Type B pancreatic cell (in vitro differentiated cells): Measurements from ENCODE around the gene GFPT1. TPM values are rescaled to one million over a fixed set of nuclear protein-coding genes. Genes with fewer than 3 reads are reported as not detected.

ENCODE experiments used
- DNase-seq: peaks from one replicate; pipeline ENCODE4 v3.0.0; 2021; ENCODE audit warnings: mixed read lengths; ENCODE audit not compliant: unreplicated experiment; ENCODE audit errors: extremely low spot score
- H3K27ac Mint-ChIP-seq: 2 replicates; pipeline ENCODE4 v1.8.0; 2021; ENCODE audit warnings: mild to moderate bottlenecking, mixed read lengths
- H3K27me3 Mint-ChIP-seq: 2 replicates; pipeline ENCODE4 v1.8.0; 2021; ENCODE audit warnings: mixed read lengths
- H3K36me3 Mint-ChIP-seq: 2 replicates; pipeline ENCODE4 v1.8.0; 2021; ENCODE audit warnings: mixed read lengths
- H3K4me1 Mint-ChIP-seq: one replicate; pipeline ENCODE4 v1.8.0; 2021; ENCODE audit warnings: mixed read lengths; ENCODE audit not compliant: unreplicated experiment
- H3K4me3 Mint-ChIP-seq: 2 replicates; pipeline ENCODE4 v1.8.0; 2021; ENCODE audit warnings: mild to moderate bottlenecking, mixed read lengths
- H3K9me3 Mint-ChIP-seq: 2 replicates; pipeline ENCODE4 v1.8.0; 2021; ENCODE audit warnings: mixed read lengths
- CTCF ChIP-seq: fragments of 200-600 bp; sonication (generic); conservative IDR thresholded peaks from 2 replicates; pipeline ENCODE4 v1.5.0; 2021; ENCODE audit warnings: antibody characterized with exemption, mild to moderate bottlenecking
- total RNA-seq: library from RNA; stranded (reverse); gene quantifications from 2 replicates; pipeline ENCODE4 v1.2.1, GENCODE V29; 2021; ENCODE audit warnings: low replicate concordance

The GFPT1 gene
- total RNA-seq, 1 donor from 2014 or later, result 46.0 TPM

DNA sequence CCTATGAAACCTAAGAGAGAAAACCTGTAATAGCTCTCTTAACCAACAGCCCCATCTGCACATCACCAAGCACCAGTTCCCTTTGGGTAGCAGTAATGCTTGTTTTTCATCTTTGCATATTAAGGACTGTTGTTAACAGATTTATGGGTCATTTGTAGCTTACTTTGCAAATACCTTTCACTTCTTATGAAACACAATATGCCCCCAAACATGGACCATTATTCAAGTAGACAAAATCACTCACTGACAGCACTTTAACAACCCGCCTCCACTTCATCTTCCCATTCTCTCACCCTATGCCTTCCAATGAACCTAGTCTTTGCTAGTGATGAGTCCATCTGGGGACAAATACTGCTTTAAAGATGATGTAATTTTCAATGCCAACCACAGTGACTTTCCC is 64.4 kb downstream of the GFPT1 start:
- Mint-ChIP-seq H3K9me3 (no peaks in the 10 kb centered on the region), H3K4me1 (no peaks in the 10 kb centered on the region), H3K36me3 (peaks cover 41% of the 10 kb centered on the region), H3K4me3 (no peak overlapping the region), H3K27ac (no peak overlapping the region), H3K27me3 (no peaks in the 10 kb centered on the region)
- no peak for TF ChIP-seq CTCF
- no peak for DNase-seq

DNA sequence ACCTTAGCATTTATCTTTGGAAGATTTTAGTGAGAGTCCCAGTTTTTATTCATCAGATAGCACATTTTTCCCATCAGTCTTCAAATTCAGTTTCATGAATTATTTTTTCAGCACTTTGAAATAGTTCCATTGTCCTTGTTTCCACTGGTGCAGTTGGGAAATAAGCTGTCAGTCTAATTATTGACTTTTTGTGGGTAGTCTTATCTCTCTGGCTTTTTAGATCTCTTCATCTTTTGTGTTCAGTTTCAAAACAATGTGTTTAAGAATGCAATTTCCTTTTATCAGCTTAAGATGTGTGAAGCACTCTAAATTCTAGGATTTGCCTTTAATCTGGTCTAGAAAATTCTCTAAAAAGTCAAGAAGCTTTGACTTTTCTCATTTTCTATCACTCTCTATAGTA is 70.5 kb downstream of the GFPT1 start:
- Mint-ChIP-seq H3K27ac (no peak overlapping the region), H3K4me1 (no peaks in the 10 kb centered on the region), H3K9me3 (peaks cover 15% of the 10 kb centered on the region), H3K36me3 (peaks cover 28% of the 10 kb centered on the region), H3K4me3 (no peak overlapping the region), H3K27me3 (no peaks in the 10 kb centered on the region)
- TF ChIP-seq CTCF, result no peak
- no peak for DNase-seq

DNA sequence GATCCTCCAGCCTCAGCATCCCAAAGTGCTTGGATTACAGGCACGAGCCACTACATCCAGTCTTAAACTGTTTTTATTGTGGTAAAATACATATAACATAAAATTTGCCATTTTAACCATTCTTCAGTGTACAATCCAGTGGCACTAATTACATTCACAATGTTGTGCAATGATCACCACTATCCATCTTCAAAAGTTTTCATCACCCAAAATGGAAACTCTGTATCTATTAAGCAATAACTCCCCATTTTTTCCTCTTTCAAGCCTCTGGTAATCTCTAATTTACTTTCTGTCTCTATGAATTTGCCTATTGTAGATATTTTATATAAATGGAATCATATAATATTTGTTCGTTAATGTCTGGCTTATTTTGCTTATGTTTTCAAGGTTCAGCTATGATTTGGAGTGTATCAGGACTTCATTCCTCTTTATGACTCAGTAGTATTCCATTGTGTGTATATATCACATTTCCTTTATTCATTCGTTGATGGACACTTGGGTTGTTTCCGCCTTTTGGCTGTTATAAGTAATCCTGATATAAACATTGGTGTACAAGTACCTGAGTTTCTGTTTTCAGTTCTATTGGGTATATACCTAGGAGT is 71.8 kb downstream of the GFPT1 start:
- no peak for TF ChIP-seq CTCF
- Mint-ChIP-seq H3K27me3 (no peaks in the 10 kb centered on the region), H3K9me3 (peaks cover 15% of the 10 kb centered on the region), H3K36me3 (peaks cover 24% of the 10 kb centered on the region), H3K4me3 (no peak overlapping the region), H3K27ac (no peak overlapping the region), H3K4me1 (no peaks in the 10 kb centered on the region)
- DNase-seq, result no peak

DNA sequence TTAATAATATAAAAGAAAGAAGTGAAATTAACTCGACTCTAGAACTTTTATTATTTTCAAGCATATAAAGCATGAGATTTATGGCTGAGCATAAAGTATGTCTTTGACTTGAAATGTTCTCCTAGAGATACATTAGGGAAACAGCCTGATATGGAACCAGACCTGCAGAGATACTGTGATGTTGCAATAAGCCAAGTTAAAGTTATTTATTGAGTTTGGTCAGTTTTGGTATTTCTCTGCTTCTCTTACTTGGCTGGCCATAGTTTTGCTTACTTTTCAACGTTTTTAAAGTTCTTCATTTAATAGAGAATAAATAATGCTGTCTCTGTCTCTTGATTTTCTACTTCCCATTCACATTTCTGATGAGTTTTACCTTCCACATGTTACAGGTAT is 76.0 kb downstream of the GFPT1 start:
- TF ChIP-seq CTCF, result no peak
- peaks cover 8% of the 10 kb centered on the region for H3K36me3 Mint-ChIP-seq
- H3K27ac Mint-ChIP-seq, result no peak overlapping the region
- peaks cover 8% of the 10 kb centered on the region for H3K9me3 Mint-ChIP-seq
- H3K27me3 Mint-ChIP-seq, result peaks cover 21% of the 10 kb centered on the region
- H3K4me1 Mint-ChIP-seq, result peaks cover 18% of the 10 kb centered on the region
- H3K4me3 Mint-ChIP-seq, result no peak overlapping the region
- DNase-seq, result no peak

- Mint-ChIP-seq H3K4me3 (peak overlapping the region; percentile 69), H3K27ac (peak overlapping the region; percentile 95), H3K4me1 (peaks cover 19% of the 10 kb centered on the region), H3K9me3 (peaks cover 8% of the 10 kb centered on the region), H3K36me3 (peaks cover 8% of the 10 kb centered on the region), H3K27me3 (peaks cover 26% of the 10 kb centered on the region)
- no peak for DNase-seq
- TF ChIP-seq CTCF, result no peak
These were observed 76.7 kb downstream of the GFPT1 start for GRCh38 chr2:69310111-69311023.
